Activated naive CD4-positive, alpha-beta T cell (primary cell): ENCODE results near the gene RSPRY1.
A peak's percentile ranks its signal among the peaks of the same experiment; 100 is the strongest.

Experiments
- DNase-seq, 4 experiments: peaks; one replicate each; lab custom pipeline; 2025; lab: John Stamatoyannopoulos, UW

RSPRY1 gene

DNA sequence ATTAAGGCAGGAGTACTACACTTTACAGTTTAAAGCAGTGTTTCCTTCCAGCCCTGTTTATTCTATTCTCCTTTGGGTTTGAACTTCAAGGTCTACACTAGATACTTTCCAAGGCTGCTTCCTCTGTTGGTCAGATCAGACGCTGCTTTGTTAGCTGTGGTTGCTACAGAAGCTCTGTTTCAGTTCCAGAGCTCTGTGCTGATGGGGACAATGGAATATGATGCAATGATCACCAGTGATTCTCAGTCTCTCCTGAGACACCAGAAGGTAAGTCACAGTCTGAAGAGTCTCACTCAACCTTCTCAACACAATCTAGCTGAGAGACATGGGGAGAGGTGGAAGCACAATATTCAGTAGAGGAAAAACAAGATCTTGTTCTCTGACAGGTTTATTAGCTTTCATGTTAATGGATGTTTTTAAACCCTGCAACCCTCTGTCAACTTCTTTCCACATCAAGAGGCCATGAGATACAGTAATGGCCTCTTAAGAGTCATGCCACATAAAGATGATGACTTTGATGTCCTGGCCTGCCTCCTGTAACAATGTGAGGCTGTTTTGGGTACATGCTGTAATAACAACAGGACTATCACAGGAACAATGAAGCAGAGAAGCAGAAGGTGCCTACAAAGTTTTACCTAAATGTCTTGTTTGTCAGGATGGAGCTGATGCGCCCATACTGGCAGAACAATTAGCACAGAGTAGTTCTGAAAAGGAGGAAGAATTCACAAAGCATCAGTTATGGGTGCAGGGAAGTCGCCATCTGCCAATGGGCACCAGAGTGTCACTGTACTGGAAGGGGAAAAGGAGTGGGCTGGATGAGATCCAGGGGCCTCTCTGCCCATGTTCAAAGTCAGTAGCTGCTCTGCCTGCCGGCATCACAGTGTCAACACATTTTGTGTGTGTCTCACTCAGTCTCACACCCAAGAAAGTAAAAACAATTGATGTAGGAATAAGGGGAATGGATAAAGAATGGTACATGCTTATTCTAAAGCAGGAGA is 33.7 kb upstream of the RSPRY1 start:
- DNase-seq = no peak

DNA sequence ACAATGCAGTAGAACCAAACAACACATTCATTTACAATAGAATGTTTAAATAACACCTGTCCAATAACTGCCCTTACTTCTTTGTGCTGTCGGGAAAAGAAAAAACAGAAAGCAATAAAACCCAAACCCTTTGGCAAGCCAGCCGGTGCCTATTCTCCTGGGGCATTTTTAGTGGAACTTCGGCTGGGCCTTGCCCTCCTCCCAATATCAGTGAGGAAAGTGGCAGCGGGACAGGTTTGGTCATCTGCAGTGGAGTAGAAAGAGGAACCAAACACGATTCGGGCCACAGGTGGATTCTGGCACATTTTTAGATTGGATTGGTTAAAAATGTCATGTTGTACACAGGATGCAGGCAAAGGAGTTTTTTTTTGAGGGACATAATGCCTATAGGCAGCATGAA is 32.3 kb upstream of the RSPRY1 start:
- DNase-seq = no peak

DNA sequence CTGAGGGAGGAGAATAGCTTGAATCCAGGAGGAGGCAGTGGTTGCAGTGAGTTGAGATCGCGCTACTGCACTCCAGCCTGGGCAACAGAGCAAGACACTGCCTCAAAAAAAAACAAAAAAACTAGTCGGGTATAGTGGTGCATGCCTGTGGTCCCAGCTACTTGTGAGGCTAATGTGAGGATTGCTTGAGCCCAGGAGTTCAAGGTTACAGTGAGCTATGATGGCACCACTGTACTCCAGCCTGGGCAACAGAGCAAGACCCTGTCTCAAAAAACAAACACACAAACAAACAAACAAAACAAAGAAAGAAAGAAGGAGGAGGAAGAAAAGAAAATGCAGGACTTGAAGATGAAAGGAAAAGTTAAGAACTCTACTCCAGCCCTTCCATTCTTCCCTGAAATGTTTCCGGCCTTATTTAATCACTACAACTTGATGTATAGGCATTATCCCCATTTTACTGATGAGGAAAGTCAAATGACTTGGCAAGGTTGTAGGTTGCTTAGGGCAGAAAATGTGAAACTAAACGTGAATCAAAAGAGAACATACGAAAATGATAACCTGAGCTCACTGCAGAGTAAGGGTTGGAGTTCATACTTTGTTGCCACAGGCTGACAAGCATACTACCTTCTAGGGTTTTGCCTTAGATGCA is 30.3 kb upstream of the RSPRY1 start:
- no peak for DNase-seq

DNA sequence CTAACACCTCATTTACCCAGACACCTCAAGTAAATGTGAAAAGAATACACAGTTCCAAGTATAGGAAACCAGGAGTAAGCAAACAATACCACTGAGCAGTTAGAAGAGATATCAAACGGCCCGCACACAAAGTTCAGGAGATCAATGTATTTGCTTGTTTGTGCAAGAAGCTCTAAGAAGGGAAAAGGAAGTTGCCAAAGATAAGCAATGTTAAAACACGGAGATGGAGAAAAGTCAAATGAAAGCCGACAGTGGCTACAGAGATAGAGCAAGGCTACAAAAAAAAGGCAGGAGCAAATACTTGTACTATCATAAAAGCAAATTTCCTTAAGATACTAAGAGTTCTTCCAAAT is 29.8 kb upstream of the RSPRY1 start:
- no peak for DNase-seq

DNA sequence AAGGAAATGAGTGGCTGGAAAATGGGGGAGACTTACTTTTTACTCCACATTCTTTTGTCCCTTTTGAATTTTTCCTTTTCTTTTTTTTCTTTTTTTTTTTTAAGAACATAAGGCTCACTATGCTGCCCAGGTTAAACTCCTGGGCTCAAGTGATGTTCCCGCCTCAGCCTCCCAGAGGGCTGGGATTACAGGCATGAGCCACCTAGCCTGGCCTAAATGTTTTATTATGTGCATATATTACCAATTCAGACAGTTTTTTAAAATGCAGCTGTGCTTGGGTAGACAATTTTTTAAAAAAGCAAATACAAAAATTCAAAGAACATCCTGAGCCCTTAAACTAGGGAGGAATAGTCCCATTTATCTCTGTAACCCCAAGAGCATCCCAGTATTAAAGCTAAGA is 28.6 kb upstream of the RSPRY1 start:
- DNase-seq = no peak

DNA sequence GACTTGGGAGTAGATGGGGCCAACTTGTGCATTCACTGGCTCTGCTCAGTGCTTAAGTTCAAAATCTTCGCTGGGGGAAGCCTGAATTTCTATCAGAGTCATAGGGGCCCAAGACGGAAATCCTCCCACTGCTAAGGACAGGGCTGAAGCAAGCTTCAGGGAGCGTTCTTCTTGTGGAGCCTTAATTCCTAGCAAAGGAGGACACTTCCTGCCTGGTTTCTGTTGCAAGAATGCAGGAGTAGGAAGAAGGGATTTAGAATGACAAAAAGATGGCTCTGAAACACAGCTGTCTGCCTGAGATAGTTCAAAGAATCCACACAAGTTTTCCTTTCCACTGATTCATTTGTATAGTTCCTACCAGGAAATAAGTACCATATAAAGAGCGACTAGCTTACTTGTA is 26.7 kb upstream of the RSPRY1 start:
- DNase-seq = no peak

DNA sequence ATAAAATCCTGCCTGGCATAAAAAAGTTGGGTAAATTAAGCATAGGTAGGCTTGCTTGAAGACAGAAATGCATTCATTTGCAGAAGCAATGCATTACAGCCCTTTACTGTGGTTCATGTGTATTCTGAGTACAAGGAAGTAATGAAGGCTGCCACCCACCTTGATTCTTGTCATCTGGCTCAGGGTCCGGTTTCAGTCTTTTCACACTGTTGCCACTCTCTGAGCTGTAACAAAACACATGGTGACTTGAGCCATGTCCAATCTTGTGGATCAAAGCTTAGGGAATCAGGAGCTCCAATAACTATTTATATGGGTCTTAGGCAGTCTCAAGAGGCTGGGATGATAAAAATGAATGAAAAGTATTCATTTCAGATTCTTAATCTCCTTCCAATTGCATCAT is 22.3 kb upstream of the RSPRY1 start:
- no peak for DNase-seq

DNA sequence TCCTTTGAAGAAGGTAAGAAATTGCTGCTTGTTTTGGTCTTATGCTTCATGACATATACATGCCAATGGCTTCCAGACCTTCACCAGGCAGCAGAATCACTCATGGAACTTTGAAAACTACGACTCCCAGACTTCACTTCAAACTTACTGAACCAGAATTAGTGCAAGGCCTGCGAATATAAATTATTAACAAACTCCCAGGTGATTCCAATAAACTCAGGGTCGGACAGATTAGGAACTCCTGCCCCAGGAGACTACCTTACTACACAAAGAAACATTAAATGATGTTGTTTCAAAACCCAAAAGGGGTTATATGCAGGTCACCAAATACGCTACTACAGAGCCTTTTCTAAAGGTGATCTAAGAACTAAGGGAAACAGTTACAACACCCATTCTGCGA is 20.6 kb upstream of the RSPRY1 start:
- no peak for DNase-seq

DNA sequence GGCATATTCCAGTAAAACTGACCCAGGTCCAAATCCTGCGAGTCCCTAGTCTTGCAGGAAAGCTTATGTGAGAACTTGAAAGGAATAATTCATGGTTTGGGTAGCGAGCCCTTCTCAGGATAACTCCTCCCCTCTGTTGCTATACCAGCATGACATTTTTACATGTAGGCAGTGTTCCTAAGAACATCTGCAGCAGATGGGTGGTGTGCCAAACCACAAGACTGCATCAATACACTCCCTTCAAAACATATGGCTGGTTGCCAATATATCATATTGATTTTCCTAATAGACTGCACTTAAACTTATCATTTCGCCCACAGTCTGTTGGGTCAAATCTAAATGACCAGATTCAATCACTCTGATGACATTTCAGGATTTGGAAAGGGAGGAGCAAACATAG is 20.2 kb upstream of the RSPRY1 start:
- no peak for DNase-seq

DNA sequence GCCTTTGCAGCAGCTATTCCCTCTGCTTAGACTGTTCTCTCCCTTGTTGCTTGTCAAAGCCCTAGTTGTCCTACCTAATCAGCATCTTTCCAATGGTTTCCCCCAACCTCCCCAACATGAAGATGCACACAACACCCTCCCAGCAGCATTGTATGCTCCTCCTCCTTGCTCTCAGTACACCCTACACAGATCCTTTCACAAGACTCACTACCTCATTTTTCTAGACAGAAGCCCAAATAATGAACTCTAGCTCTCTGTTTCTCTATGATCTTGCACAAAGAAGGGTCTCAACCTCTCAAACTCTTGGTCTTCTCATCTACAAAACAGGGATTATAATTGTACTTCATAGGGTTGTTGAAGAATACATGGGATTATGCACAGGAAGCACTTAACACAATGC is 19.7 kb upstream of the RSPRY1 start:
- DNase-seq = no peak

DNA sequence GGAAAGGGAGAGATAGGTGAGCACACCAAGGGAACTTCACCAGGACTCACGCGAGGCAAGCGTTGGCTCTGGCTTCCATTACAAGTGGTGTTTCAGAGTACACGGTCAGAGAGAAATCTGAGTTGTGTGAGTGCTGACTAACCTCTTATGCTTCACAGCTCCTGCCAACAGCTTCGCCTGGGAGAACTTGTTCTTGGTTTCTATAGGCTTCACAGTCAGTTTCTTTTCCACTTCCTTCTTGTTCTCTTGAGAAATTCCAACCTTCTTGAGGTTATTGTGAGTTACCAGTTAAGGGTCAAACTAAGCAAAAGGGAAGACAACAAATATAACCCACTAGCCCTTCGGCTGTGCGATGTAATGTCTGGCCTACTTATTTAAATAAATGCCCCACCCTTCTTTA is 19.2 kb upstream of the RSPRY1 start:
- no peak for DNase-seq

DNA sequence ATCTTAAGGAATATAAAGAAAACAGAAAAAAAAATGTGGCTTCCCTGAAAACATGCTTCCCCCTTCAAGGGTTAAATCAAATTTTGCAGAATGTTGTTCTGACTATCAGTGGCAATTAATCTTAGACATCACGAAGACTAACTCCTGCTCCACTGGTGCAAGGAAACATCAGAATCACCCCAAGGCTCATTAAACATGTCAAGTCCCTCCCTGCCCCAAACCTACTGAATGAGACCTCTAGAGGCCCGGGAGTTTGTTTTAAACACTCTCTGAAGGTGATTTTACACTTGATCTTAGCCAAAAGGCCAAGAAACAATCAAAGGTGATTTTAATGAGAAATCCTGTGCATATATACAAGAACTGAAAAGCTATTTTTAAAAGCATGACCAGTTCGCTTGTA is 18.6 kb upstream of the RSPRY1 start:
- DNase-seq = no peak

DNA sequence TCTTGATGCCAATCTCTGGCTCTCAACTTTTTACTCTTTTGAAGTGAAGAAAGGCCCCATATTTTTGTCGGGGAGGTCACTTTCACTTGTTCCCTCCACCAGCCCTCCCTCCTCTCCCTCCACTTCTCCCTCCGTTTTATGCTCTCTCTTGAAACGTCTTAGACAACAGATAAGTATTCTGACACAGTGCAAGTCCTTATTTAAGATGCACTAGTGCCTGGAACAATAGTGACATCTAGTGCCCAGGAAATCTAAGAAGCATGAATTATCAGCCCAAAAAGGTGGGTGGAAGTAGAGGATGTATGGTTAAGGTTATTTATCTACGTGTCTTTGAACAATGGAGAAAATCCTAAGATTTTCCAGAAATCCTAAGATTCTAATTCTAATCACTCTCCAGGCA is 18.2 kb upstream of the RSPRY1 start:
- no peak for DNase-seq

DNA sequence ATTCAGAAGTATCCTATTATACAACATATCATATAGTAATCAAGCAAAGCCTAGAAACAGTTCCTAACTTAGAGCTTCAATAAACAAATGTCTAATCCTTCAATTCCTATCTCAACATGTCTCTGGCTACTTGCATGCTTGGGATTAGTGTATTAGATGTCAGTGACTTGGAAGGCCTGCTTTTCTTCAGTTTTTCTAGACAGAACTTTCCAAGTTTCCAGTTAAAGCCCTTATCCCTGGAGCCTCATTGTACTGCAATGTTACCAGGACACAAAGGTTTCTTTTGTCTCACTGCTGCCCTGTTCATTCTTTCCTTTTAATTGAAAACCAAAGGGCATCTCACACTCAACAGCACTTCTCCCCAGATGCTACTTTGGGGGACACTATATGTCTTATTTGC is 16.8 kb upstream of the RSPRY1 start:
- no peak for DNase-seq

DNA sequence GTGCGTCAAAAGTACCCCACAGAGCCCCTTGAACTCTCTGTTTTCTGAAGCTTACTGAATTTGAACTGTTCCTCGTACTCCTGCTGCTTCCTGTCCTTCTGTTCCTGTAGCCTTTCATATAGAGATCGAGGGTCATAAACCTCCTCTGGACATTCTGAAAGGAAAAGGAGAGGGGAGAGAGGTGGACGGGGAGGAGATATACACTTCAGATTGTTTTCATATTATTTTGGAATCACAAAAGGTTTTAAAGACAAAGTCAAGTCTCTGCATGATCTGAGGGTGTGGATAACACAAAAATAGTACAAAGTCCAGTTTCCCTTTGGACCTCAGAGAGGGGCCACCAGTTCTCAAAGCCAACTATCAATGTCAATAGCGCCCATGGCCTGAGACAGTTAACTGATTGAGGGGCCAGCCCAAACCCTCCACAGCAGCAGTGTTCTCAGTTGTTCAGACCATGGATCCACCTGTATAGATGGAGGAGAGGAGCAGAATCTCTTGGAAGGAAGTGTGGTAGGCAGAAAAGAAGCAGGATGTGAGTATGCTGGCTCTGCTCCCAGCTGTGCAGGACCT is 13.3 kb upstream of the RSPRY1 start:
- no peak for DNase-seq

DNA sequence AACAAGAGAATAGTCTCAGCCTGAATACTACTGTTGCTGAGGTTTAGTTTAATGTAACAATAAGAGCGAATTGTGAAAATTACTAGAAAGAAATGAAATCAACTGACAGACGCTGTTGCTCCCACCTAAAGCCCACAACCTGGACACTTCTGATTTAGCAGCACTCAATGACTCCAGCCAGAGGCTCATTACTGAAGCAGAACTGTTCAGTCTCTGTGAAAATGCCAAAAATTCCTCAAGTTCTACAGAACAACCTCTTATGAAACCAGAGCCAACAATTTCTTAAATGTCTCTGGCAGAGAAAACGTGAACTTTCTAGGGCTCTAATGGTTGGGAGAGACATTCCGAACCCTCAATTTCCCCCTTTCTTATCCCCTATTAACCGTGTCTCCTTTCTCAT is 10.2 kb upstream of the RSPRY1 start:
- DNase-seq = no peak

DNA sequence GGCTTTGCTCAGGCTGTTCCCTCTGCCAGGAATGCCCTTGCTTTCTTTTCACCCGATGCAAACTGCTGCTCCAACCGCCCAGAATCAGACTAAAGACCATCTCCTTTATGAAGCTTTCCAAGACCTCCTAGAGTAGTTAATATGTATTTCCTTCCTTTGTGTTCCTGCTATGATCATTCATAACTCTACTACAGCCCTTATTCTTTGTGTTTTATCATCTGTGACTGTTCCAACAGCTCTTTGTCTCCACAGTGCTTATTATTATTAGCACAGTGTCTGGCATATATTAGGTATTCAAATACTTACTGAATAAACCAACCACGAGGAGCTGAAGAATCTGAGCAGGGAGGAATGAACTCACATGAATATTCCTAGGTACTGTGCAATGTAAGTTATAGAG is 7.9 kb upstream of the RSPRY1 start:
- no peak for DNase-seq

DNA sequence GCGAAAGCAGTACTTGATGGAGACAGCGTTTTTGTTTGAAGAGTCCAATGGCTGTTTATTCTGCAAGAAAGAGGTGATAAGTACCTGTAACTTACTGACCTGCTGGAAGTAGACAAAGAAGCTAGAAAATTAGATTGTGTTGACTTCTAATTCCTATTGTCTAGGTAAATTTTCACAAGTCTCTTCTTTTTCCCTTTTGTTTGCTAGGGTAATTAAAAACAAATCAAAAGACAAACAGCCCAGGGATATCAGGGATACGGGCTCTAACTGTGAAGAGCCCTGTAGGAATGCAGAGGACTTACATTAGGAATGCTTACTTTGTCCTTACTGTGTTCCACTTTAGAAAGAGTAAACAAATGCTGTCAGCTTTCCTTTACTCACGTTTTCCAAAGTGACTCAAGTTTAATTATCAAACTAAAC is 7.3 kb upstream of the RSPRY1 start:
- DNase-seq = no peak

DNA sequence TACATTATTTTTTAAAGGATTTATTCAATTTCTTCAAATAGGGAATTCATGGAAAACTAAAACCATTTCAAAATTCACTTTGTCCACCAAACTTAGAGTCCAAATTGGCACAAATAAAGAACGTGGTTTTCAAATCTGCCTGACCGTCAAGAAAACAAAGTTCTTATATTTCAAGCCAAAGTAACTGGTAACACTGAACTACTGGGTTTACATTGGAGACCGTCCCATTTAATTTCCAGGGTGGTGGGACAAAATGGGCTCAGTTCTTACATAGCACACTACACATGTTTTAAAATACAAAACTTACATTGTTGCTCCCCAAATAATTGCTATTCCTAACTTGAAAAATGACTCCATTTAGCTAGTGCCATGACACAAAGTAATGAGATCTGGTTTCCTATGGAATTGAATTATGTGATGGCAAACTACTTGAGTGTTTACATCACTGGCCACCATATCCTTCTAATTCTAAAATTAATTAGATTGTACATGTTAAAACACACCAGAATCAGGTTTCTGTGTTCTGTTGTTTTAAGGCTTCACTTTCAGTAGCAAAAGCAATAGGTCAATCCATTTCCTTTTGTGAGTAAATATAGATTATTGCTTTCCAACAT is 6.8 kb upstream of the RSPRY1 start:
- no peak for DNase-seq

DNA sequence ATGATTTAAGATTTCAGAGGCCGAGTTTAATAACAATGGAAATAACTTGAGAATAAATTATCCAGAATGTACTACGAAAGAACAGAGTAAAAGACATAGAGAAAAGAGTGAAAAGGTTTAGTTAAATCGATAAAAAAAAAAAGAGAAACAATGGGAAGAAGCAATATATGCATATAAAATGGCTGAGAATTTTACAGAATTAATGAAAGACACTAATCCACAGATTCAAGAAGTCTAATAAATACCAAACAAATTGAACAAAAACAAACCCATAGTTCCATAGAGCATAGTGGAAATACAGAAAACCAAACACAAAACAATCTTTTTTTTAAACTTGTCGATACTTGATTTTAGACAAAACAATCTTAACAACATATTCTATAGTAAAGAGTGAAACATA is 2.0 kb upstream of the RSPRY1 start:
- no peak for DNase-seq

DNA sequence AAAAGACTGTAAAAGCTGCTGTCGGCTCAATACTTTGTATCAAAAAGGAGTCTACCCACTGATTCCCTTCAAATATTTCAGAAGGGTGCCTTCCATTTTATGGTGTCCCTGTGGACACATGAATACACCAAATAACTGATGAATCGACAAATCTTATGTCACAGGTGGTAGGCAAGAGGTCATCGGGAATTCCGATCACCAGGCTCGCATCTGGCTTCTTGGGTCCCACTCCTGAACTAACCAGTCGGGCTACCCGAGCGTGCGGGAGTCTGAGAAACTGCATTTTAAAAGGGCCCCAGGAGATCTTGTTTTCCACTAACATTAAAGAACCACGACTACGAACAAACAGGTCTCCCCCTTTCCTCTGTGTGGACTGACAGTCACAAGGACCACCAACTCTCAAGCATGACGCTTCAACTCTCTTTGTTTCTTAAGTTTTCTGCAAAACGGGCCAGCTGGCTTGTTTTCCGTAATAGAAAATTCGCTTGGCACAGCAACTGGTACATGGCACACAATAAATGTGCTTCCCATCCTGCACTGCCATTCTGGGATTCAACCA is 1.2 kb upstream of the RSPRY1 start:
- no peak for DNase-seq

DNA sequence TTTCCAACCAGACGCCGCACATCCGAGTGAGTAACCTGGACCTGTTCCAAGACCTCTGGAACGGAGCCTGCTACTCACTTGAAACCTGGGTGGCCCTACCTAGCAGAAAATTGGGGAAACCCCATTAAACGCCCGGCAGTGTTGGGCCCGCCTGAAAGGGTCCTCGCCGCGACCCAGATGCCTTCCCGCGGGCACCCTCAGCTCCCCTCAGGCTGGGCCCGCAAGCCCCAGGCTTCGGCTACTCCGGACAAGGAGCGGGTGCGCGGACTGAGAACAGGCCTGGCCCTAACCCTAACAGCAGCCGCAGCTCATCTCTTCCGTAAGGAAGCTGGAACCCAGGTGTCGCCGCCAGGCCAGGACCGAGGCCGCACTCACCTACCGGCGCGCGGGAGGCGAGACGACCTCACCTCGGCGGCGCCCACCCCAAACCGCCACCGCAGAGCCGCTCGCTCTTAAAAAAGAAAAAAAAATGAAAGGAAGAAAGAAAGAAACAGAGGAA is 634 bp upstream of the RSPRY1 start:
- peak in 1 of 4 experiments; percentile 24 for DNase-seq
